Measurements from ENCODE around the gene ARSB. TPM values are rescaled to one million over a fixed set of nuclear protein-coding genes. Genes with fewer than 3 reads are reported as not detected.
A peak's percentile ranks its signal among the peaks of the same experiment; 100 is the strongest.

Gene ARSB
- total RNA-seq, 1 experiment from 2014 or later, result 11.4 TPM

GRCh38 chr5:78974601-78975000, 10.5 kb downstream of the ARSB start:
- Mint-ChIP-seq H3K9me3 (no peaks in the 10 kb centered on the region), H3K27ac (0 out of 7 replicates have a peak overlapping the region, but pooled peaks of 1 of the 3 experiments have one; percentile 62), H3K4me1 (peaks cover 24 to 25% of the 10 kb centered on the region in 2 experiments), H3K27me3 (ENCODE audit: low read depth) (no peaks in the 10 kb centered on the region), H3K36me3 (ENCODE audit: insufficient read depth in 1 of 3, low read depth in 3 of 3) (no peaks in the 10 kb centered on the region), H3K4me3 (no peak overlapping the region)
- Histone ChIP-seq H3K27me3 (ENCODE audit: insufficient read depth, low read length) (no peaks in the 10 kb centered on the region), H3K14ac (ENCODE audit: insufficient read depth, low read length) (no peak overlapping the region), H3K4me2 (ENCODE audit: insufficient read depth, insufficient read length, low read length) (no peak overlapping the region), H3K4me1 (ENCODE audit: insufficient read depth, low read length) (peaks cover 3% of the 10 kb centered on the region; the same call in 1 of the 2 replicates), H2AK5ac (ENCODE audit: insufficient read length, low read length) (no peak overlapping the region), H4K8ac (replicated peaks; ENCODE audit: insufficient read length, low read depth, low read length) (no peak overlapping the region), H2BK12ac (ENCODE audit: insufficient read length, low read depth, low read length) (no peak overlapping the region), H4K20me1 (ENCODE audit: control insufficient read depth, insufficient read depth, insufficient read length) (no peaks in the 10 kb centered on the region), H2BK120ac (ENCODE audit: low read depth, low read length, poor library complexity, severe bottlenecking) (no peak overlapping the region), H3K79me1 (ENCODE audit: insufficient read depth, low read depth, low read length, poor library complexity, severe bottlenecking) (no peaks in the 10 kb centered on the region), H3K79me2 (ENCODE audit: insufficient read depth, low read length) (no peaks in the 10 kb centered on the region; the same call in 1 of the 2 replicates), H2BK20ac (ENCODE audit: low read depth, low read length, poor library complexity, severe bottlenecking) (no peak overlapping the region), H3K9ac (ENCODE audit: extremely low read depth, insufficient read length, low read length) (no peak overlapping the region), H3K27ac (ENCODE audit: insufficient read length, low read depth, low read length) (no peak overlapping the region), H2BK5ac (ENCODE audit: insufficient read length, low read length) (no peak overlapping the region), H4K5ac (ENCODE audit: insufficient read length, low read depth, low read length) (no peak overlapping the region), H3K23ac (ENCODE audit: insufficient read length, low read depth, low read length) (no peak overlapping the region), H3K23me2 (ENCODE audit: insufficient read length, low read depth, low read length, poor library complexity, severe bottlenecking) (no peaks in the 10 kb centered on the region), H2BK15ac (ENCODE audit: low read depth, low read length) (no peak overlapping the region), H4K91ac (ENCODE audit: insufficient read length, low read depth, low read length) (no peak overlapping the region), H3K4ac (ENCODE audit: low read depth, low read length) (no peak overlapping the region), H3K9me3 (ENCODE audit: control insufficient read depth, low read depth, low read length) (no peaks in the 10 kb centered on the region), H3K18ac (ENCODE audit: insufficient read length, low read depth, low read length) (no peak overlapping the region), H3K56ac (ENCODE audit: insufficient read length, low read depth, low read length) (no peak overlapping the region), H3T11ph (ENCODE audit: low read length) (no peak overlapping the region), H2AFZ (ENCODE audit: low read length) (no peak overlapping the region)
- no CpG with 5 or more reads among the region's 2 CpGs for WGBS (ENCODE audit: extremely low coverage, insufficient read length, low lambda C conversion rate)
- TF ChIP-seq CTCF (conservative IDR thresholded peaks at IDR 0.05), result no peak
- no peak for DNase-seq

All from H9 (cell line).